ENCODE results near the gene KIRREL3.
"Not testable (repeated sequence)": the region's sequence is repeated elsewhere in the genome, so short reads cannot be mapped to it uniquely, and the experiment has no call there.

Gene KIRREL3

GRCh38 chr11:126959700-126960099 lies 40.9 kb downstream of the KIRREL3 start:
- no peak for DNase-seq

GRCh38 chr11:126956635-126957034 lies 43.9 kb downstream of the KIRREL3 start:
- DNase-seq = no peak

GRCh38 chr11:126952533-126952932 lies 48.0 kb downstream of the KIRREL3 start:
- not testable (repeated sequence) for DNase-seq

GRCh38 chr11:126951465-126951864 lies 49.1 kb downstream of the KIRREL3 start:
- DNase-seq = no peak

- DNase-seq = no peak
Measured at GRCh38 chr11:126949066-126949891, 51.3 kb downstream of the KIRREL3 start.

GRCh38 chr11:126948563-126948962 lies 52.0 kb downstream of the KIRREL3 start:
- DNase-seq = no peak

- no peak for DNase-seq
Measured at GRCh38 chr11:126945319-126945718, 55.3 kb downstream of the KIRREL3 start.

- no peak for DNase-seq
Measured at GRCh38 chr11:126943316-126943715, 57.3 kb downstream of the KIRREL3 start.

GRCh38 chr11:126942146-126942545 lies 58.4 kb downstream of the KIRREL3 start:
- no peak for DNase-seq

GRCh38 chr11:126939552-126939951 lies 61.0 kb downstream of the KIRREL3 start:
- DNase-seq = no peak

- no peak for DNase-seq
Measured at GRCh38 chr11:126938718-126939117, 61.9 kb downstream of the KIRREL3 start.

- DNase-seq = peak in 7 of 56 donors; percentile 11 to 25 (median 15)
Measured at GRCh38 chr11:126930091-126930841, 70.3 kb downstream of the KIRREL3 start.

GRCh38 chr11:126929179-126930061 lies 71.2 kb downstream of the KIRREL3 start:
- DNase-seq = peak in 13 of 56 donors; percentile 4 to 47 (median 26)

- no peak for DNase-seq
Measured at GRCh38 chr11:126927623-126928022, 72.9 kb downstream of the KIRREL3 start.

- DNase-seq = peak in 40 of 56 donors; percentile 8 to 70 (median 34)
Measured at GRCh38 chr11:126926376-126926791, 74.2 kb downstream of the KIRREL3 start.

GRCh38 chr11:126925321-126926093 lies 75.1 kb downstream of the KIRREL3 start:
- DNase-seq = peak in 21 of 56 donors; percentile 15 to 59 (median 40)

GRCh38 chr11:126924376-126925040 lies 76.1 kb downstream of the KIRREL3 start:
- no peak for DNase-seq

GRCh38 chr11:126920833-126921232 lies 79.7 kb downstream of the KIRREL3 start:
- no peak for DNase-seq

GRCh38 chr11:126919147-126919823 lies 81.3 kb downstream of the KIRREL3 start:
- DNase-seq = no peak
